ENCODE data around the gene SLC32A1.
A peak's percentile ranks its signal among the peaks of the same experiment; 100 is the strongest.

SLC32A1 gene

DNA sequence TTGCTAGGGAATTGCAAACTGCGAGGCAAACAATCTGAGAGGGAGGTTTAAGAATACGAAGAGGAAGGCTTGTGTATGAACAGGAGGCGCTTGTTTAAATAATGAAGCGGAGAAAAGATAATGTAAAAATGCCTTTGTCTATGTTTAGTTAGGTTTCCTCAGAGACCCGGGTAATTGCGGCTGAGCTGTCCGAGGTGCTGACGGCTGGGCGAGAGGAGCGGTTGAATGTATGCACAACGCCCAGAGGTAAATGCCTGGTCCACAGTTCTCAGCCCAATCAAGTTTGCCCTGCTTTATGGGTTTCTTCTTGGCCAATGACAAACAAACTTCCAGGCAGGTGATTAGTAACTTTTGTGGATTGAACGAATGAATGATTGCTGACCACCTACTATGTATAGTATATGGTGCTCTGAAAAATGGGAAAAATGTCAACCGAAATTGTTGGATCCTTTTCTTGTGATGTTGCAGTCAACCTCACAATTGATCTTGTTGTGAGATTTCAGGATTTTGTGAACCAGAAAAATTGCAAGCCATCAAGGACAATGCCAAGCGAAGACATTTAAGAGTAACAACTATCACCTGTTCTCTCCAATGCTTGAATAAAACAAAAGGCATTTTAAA, 38.3 kb upstream of the SLC32A1 start:
- no peaks in the 10 kb centered on the region for H3K9me3 Mint-ChIP-seq
- no peak overlapping the region for H3K27ac Mint-ChIP-seq
- H3K36me3 Mint-ChIP-seq (ENCODE audit: low read depth) = no peaks in the 10 kb centered on the region
- H3K4me1 Mint-ChIP-seq = no peaks in the 10 kb centered on the region
- H3K4me3 Mint-ChIP-seq = no peak overlapping the region
- TF ChIP-seq, protein P1, sequence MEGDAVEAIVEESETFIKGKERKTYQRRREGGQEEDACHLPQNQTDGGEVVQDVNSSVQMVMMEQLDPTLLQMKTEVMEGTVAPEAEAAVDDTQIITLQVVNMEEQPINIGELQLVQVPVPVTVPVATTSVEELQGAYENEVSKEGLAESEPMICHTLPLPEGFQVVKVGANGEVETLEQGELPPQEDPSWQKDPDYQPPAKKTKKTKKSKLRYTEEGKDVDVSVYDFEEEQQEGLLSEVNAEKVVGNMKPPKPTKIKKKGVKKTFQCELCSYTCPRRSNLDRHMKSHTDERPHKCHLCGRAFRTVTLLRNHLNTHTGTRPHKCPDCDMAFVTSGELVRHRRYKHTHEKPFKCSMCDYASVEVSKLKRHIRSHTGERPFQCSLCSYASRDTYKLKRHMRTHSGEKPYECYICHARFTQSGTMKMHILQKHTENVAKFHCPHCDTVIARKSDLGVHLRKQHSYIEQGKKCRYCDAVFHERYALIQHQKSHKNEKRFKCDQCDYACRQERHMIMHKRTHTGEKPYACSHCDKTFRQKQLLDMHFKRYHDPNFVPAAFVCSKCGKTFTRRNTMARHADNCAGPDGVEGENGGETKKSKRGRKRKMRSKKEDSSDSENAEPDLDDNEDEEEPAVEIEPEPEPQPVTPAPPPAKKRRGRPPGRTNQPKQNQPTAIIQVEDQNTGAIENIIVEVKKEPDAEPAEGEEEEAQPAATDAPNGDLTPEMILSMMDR (IDR thresholded peaks at IDR 0.05) = no peak
- H3K27me3 Mint-ChIP-seq (ENCODE audit: low read depth, poor library complexity) = peaks cover 83% of the 10 kb centered on the region
- peak; percentile 91 for DNase-seq

DNA sequence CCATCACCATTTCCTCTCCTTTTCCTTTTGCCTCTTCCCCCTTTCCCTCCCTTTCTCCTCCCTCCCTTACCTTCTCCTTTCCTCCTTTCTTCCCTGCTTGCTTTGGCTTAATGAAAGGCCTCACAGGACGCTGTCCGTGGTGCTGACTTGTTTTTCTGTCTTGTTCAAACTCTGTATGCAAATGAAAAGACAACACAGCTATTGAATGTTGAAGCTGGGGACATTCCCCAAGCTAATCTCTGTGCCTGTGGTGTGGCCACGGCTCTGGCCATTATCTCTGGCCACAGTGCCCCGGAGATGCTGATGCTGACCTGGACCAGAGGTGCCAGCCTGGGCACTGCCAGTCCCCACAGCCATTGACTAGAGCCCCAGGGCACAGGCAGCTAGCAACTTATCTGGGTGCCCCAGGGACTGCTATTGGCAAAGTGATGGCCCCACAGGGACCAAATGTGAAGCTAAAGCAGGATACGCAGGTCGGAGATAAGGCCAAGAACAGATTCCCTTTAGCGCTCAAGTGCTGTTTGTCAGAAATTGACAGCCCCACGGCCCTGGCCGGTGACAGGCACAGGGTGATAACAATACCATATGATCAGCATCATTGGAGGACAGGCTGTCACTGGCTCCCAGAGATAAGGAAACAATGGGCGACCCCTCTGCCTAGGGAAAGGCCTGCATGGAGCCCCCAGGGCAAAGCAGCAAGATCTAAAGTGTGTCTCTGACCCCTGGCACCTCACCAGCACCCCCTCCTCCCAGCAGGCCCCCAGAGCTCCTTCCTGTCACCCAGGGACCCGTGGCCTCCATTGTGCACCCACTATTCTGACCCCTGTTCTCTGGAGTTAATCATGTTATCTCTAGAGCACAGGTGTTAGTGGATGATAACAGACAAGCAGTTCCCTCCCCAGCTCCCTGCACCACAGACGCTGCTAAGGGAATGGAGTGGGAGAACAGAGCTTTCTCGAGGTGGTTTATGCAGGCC, 31.6 kb upstream of the SLC32A1 start:
- Mint-ChIP-seq H3K4me3 (no peak overlapping the region), H3K36me3 (ENCODE audit: low read depth) (no peaks in the 10 kb centered on the region), H3K27ac (no peak overlapping the region), H3K9me3 (no peaks in the 10 kb centered on the region), H3K4me1 (no peaks in the 10 kb centered on the region), H3K27me3 (ENCODE audit: low read depth, poor library complexity) (peaks cover 68% of the 10 kb centered on the region)
- peak; percentile 92 for DNase-seq
- TF ChIP-seq, protein P1 (IDR thresholded peaks at IDR 0.05) = no peak

DNA sequence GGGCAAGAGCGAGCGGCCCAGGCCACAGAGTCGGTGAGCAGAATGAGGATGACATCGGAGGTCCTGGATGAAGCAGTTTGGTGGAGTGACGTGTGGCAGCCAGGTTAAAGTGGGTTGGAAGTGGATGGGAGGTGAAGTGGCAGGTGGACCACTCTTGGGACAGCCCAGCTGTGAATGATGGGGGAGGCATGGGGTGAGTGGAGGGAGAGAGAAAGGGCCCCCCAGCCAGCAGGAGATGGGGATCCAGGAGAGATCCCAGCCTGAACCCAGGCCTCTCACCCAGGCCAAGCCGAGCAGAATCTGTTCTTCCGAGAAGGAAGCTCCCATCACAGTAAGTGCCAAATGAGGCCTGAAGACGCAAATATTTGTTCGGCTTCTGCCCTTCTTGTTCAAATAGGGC, 27.0 kb upstream of the SLC32A1 start:
- H3K4me3 Mint-ChIP-seq = no peak overlapping the region
- H3K36me3 Mint-ChIP-seq (ENCODE audit: low read depth) = no peaks in the 10 kb centered on the region
- no peaks in the 10 kb centered on the region for H3K4me1 Mint-ChIP-seq
- DNase-seq = no peak
- H3K9me3 Mint-ChIP-seq = no peaks in the 10 kb centered on the region
- H3K27me3 Mint-ChIP-seq (ENCODE audit: low read depth, poor library complexity) = peaks cover 37% of the 10 kb centered on the region
- TF ChIP-seq, protein P1 (IDR thresholded peaks at IDR 0.05) = no peak
- H3K27ac Mint-ChIP-seq = no peak overlapping the region

DNA sequence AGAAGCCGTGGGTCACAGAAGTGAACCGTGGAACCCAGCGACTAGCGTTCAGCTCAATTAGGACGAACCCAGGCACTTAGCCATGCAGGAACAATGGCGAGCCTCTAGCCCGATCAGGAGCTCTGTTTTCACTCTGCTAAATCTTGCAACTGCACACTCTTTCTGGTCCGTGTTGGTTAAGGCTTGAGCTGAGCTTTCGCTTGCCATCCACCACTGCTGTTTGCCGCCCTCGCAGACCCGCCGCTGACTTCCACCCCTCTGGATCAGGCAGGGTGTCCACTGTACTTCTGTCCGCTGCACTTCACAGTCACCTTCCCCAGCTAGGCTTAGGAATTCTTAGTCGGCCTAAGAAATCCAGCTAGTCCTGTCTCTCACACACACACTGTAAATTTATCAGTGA, 25.7 kb upstream of the SLC32A1 start:
- Mint-ChIP-seq H3K4me1 (no peaks in the 10 kb centered on the region), H3K9me3 (no peaks in the 10 kb centered on the region), H3K4me3 (no peak overlapping the region), H3K27me3 (ENCODE audit: low read depth, poor library complexity) (peaks cover 26% of the 10 kb centered on the region), H3K27ac (no peak overlapping the region), H3K36me3 (ENCODE audit: low read depth) (no peaks in the 10 kb centered on the region)
- TF ChIP-seq, protein P1 (IDR thresholded peaks at IDR 0.05) = no peak
- DNase-seq = no peak

DNA sequence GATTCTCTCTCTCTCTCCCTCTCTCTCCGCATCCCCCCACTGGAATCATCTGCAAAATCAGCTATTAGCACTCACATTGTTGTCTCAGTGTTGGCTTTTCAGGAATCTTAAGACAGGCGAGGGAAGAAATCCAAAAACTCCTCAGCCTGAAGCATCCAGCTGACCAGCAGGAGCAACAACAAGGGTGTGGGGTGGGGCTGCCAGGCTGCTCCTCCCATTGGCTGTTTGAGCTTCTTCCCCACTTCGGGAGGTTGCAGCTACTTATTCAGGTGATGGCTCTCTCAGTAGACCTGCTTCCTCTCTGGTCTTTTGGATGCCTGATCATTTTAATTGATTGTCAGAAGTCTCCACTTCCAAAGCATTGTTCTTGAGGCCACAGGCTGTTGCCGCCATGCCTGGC, 24.1 kb upstream of the SLC32A1 start:
- Mint-ChIP-seq H3K4me1 (no peaks in the 10 kb centered on the region), H3K36me3 (ENCODE audit: low read depth) (no peaks in the 10 kb centered on the region), H3K4me3 (no peak overlapping the region), H3K27me3 (ENCODE audit: low read depth, poor library complexity) (peaks cover 10% of the 10 kb centered on the region), H3K27ac (no peak overlapping the region), H3K9me3 (no peaks in the 10 kb centered on the region)
- TF ChIP-seq, protein P1 (IDR thresholded peaks at IDR 0.05) = no peak
- DNase-seq = no peak
